SK-N-SH treated with all-trans-retinoic acid at 6 μM for 48 hours (cell line): ENCODE measurements around the gene TNK1.

ENCODE experiments used
- ATAC-seq: fragments of 200-7000 bp; cut with Tn5 transposase; 3 replicates; pipeline ENCODE4 v1.9.1; 2020; ENCODE audit warnings: mild to moderate bottlenecking, moderate library complexity
- ARNTL ChIP-seq: fragments of 450-650 bp; formaldehyde crosslinking; IDR thresholded peaks from 2 replicates; pipeline ENCODE4 v1.5.0; 2020; ENCODE audit warnings: low read depth, mild to moderate bottlenecking, moderate library complexity, borderline replicate concordance
- BACH2 ChIP-seq: fragments of 250-450 bp; sonication (Bioruptor Pico); IDR thresholded peaks from 2 replicates; pipeline ENCODE4 v1.9.0; 2021; ENCODE audit warnings: mild to moderate bottlenecking, borderline replicate concordance
- CREB5 ChIP-seq: fragments of 250-450 bp; sonication (Bioruptor Pico); IDR thresholded peaks from 2 replicates; pipeline ENCODE4 v1.5.1; 2020; ENCODE audit warnings: low read depth, mild to moderate bottlenecking, moderate library complexity
- CSDC2 ChIP-seq: fragments of 250-450 bp; sonication (Bioruptor Pico); IDR thresholded peaks from 2 replicates; pipeline ENCODE4 v1.5.0; 2020; ENCODE audit warnings: mild to moderate bottlenecking, moderate library complexity
- CSRNP3 ChIP-seq: fragments of 250-450 bp; sonication (Bioruptor Pico); IDR thresholded peaks from 2 replicates; pipeline ENCODE4 v1.5.1; 2021; ENCODE audit warnings: mild to moderate bottlenecking, moderate library complexity
- ESRRG ChIP-seq: fragments of 250-450 bp; sonication (Bioruptor Pico); IDR thresholded peaks from 2 replicates; pipeline ENCODE4 v1.6.1; 2021; ENCODE audit warnings: mild to moderate bottlenecking
- GLIS3 ChIP-seq: fragments of 250-450 bp; sonication (Bioruptor Pico); IDR thresholded peaks from 2 replicates; pipeline ENCODE4 v1.5.0; 2020; ENCODE audit warnings: mild to moderate bottlenecking, moderate library complexity
- ISL1 ChIP-seq: fragments of 250-450 bp; sonication (Bioruptor Pico); IDR thresholded peaks from 2 replicates; pipeline ENCODE4 v2.1.2; 2022; ENCODE audit warnings: mild to moderate bottlenecking, moderate library complexity
- OSR1 ChIP-seq: fragments of 250-450 bp; sonication (Bioruptor Pico); IDR thresholded peaks from 2 replicates; pipeline ENCODE4 v1.8.0; 2022; ENCODE audit warnings: moderate library complexity, mild to moderate bottlenecking, inconsistent platforms
- PATZ1 ChIP-seq: fragments of 250-450 bp; sonication (Bioruptor Pico); IDR thresholded peaks from 2 replicates; pipeline ENCODE4 v1.8.0; 2020; ENCODE audit warnings: mild to moderate bottlenecking, moderate library complexity, borderline replicate concordance
- POU6F1 ChIP-seq: fragments of 250-450 bp; sonication (Bioruptor Pico); IDR thresholded peaks from 2 replicates; pipeline ENCODE4 v1.8.0; 2021; ENCODE audit warnings: low read depth, mild to moderate bottlenecking, moderate library complexity, borderline replicate concordance
- RARB ChIP-seq: fragments of 250-450 bp; sonication (Bioruptor Pico); IDR thresholded peaks from 2 replicates; pipeline ENCODE4 v1.8.0; 2021; ENCODE audit warnings: mild to moderate bottlenecking, moderate library complexity
- SNAI2 ChIP-seq: fragments of 250-450 bp; sonication (Bioruptor Pico); IDR thresholded peaks from 2 replicates; pipeline ENCODE4 v1.5.0; 2020; ENCODE audit warnings: mild to moderate bottlenecking, moderate library complexity
- TCF4 ChIP-seq: fragments of 250-450 bp; sonication (Bioruptor Pico); IDR thresholded peaks from 2 replicates; pipeline ENCODE4 v1.8.0; 2021; ENCODE audit warnings: mild to moderate bottlenecking, moderate library complexity, borderline replicate concordance
- TSHZ2 ChIP-seq: fragments of 250-450 bp; sonication (Bioruptor Pico); IDR thresholded peaks from 2 replicates; pipeline ENCODE4 v1.5.0; 2020; ENCODE audit warnings: mild to moderate bottlenecking, moderate library complexity
- ZC3H10 ChIP-seq: fragments of 250-450 bp; sonication (Bioruptor Pico); IDR thresholded peaks from 2 replicates; pipeline ENCODE4 v1.5.1; 2021; ENCODE audit warnings: mild to moderate bottlenecking, moderate library complexity
- ZFP3 ChIP-seq: fragments of 250-450 bp; sonication (Bioruptor Pico); IDR thresholded peaks from 2 replicates; pipeline ENCODE4 v1.5.0; 2020; ENCODE audit warnings: mild to moderate bottlenecking, moderate library complexity
- ZFP30 ChIP-seq: fragments of 450-650 bp; formaldehyde crosslinking; IDR thresholded peaks from 2 replicates; pipeline ENCODE4 v1.5.0; 2022; ENCODE audit warnings: mild to moderate bottlenecking, moderate library complexity
- ZNF565 ChIP-seq: fragments of 450-650 bp; formaldehyde crosslinking; conservative IDR thresholded peaks from 2 replicates; pipeline ENCODE4 v1.5.0; 2020; ENCODE audit warnings: low read depth, mild to moderate bottlenecking, moderate library complexity
- ZNF70 ChIP-seq: fragments of 450-650 bp; formaldehyde crosslinking; IDR thresholded peaks from 2 replicates; pipeline ENCODE4 v1.5.0; 2020; ENCODE audit warnings: mild to moderate bottlenecking, moderate library complexity
- ZNF8 ChIP-seq: fragments of 450-650 bp; formaldehyde crosslinking; IDR thresholded peaks from 2 replicates; pipeline ENCODE4 v1.5.0; 2020; ENCODE audit warnings: mild to moderate bottlenecking, moderate library complexity

The TNK1 gene

GRCh38 chr17:7391307-7391706 lies 10.4 kb downstream of the TNK1 start:
- ATAC-seq: no peak
- TF ChIP-seq SNAI2 (CRISPR knock-in tag): no peak
- no peak for TF ChIP-seq ZNF70 (CRISPR knock-in tag)
- TF ChIP-seq BACH2 (CRISPR knock-in tag): no peak
- no peak for TF ChIP-seq TSHZ2 (CRISPR knock-in tag)
- TF ChIP-seq ZFP3: no peak
- TF ChIP-seq GLIS3 (CRISPR knock-in tag): no peak

- TF ChIP-seq POU6F1 (CRISPR knock-in tag) (no peak), ARNTL (CRISPR knock-in tag) (no peak), SNAI2 (CRISPR knock-in tag) (no peak), OSR1 (CRISPR knock-in tag) (no peak), TCF4 (CRISPR knock-in tag) (no peak), PATZ1 (CRISPR knock-in tag) (no peak), GLIS3 (CRISPR knock-in tag) (no peak), CSRNP3 (CRISPR knock-in tag) (no peak), ZC3H10 (CRISPR knock-in tag) (no peak), BACH2 (CRISPR knock-in tag) (no peak), CREB5 (CRISPR knock-in tag) (no peak), ZNF8 (CRISPR knock-in tag) (no peak), TSHZ2 (CRISPR knock-in tag) (no peak), CSDC2 (CRISPR knock-in tag) (no peak), ZFP30 (CRISPR knock-in tag) (no peak), RARB (CRISPR knock-in tag) (no peak), ESRRG (no peak), ZFP3 (no peak), ZNF565 (CRISPR knock-in tag) (no peak), ISL1 (no peak)
- ATAC-seq: no peak
These were observed 12.1 kb downstream of the TNK1 start for GRCh38 chr17:7392696-7393612.
